Measurements from ENCODE around the gene HERC2. TPM values are rescaled to one million over a fixed set of nuclear protein-coding genes. Genes with fewer than 3 reads are reported as not detected.

HERC2 gene
- total and polyA plus RNA-seq, 2 of the 13 experiments (the other 11 are each of a cell fraction or from before 2014, with no cell fraction given), result 17.6 to 24.8 TPM

GRCh38 chr15:28125673-28126651 lies 196.0 kb downstream of the HERC2 start:
- Histone ChIP-seq H3K4me3 (replicated peaks in 1 of 3; ENCODE audit: insufficient read depth in 1 of 3, low read depth in 2 of 3, low read length in 3 of 3) (no peak overlapping the region), H3K9me3 (ENCODE audit: low read length) (no peaks in the 10 kb centered on the region), H3K79me2 (ENCODE audit: insufficient read depth, low read length) (no peaks in the 10 kb centered on the region), H3K36me3 (replicated peaks in 1 of 2; ENCODE audit: control insufficient read depth in 1 of 2, insufficient read depth in 2 of 2, low read length in 2 of 2) (peaks cover 10 to 50% of the 10 kb centered on the region in 2 experiments; a peak in 4 of 5 replicates), H3K9ac (ENCODE audit: insufficient read depth, low read depth, low read length) (no peak overlapping the region), H3K27me3 (ENCODE audit: control insufficient read depth in 1 of 2, insufficient read depth in 2 of 2, low read length in 2 of 2) (no peaks in the 10 kb centered on the region), H4K20me1 (ENCODE audit: insufficient read depth, low read length) (no peaks in the 10 kb centered on the region; the same call in 1 of the 2 replicates), H3K27ac (ENCODE audit: extremely low read length, insufficient read depth, low read length) (no peak overlapping the region), H3K4me1 (ENCODE audit: insufficient read depth, low read length) (no peaks in the 10 kb centered on the region), H3K4me2 (ENCODE audit: low read depth, low read length) (no peak overlapping the region), H2AFZ (ENCODE audit: low read length) (no peak overlapping the region)
- ATAC-seq (peak; percentile 26; the same call in 1 of the 3 replicates), DNase-seq (ENCODE audit: low spot score) (peak; percentile 37), FAIRE-seq (peak; percentile 52)
- ChIA-PET POLR2A (no interaction called here), CTCF (ENCODE audit: low intra/inter-chr PET ratio, low total read pairs) (no interaction called here)
- BruUV-seq (replicated peaks), result no TSS peak
- intact Hi-C loops (cut with micrococcal nuclease; ENCODE audit: unreplicated experiment), result no loop called here
- in situ Hi-C loops (cut with HindIII; ENCODE audit: extremely low pct_ligation_motif_present, low pct_unique_long_range_greater_than_20kb), result no loop called here
- no peak for TF ChIP-seq TRIM24 (CRISPR knock-in tag; IDR thresholded peaks at IDR 0.05)
- TF ChIP-seq ZMYM3 (CRISPR knock-in tag; IDR thresholded peaks at IDR 0.05), result no peak
- TF ChIP-seq ZNF576 (CRISPR knock-in tag; IDR thresholded peaks at IDR 0.05), result no peak
- peak; percentile 58 for TF ChIP-seq CTCF (CRISPR knock-in tag; IDR thresholded peaks at IDR 0.05)
- TF ChIP-seq STAG1 (CRISPR knock-in tag; IDR thresholded peaks at IDR 0.05), result peak; percentile 46
- no peak for TF ChIP-seq RERE (CRISPR knock-in tag; IDR thresholded peaks at IDR 0.05; ENCODE audit: low read depth)
- TF ChIP-seq SMC3 (IDR thresholded peaks at IDR 0.05; ENCODE audit: low read length), result 0 out of 2 replicates have a peak, but pooled peaks have one; percentile 7
- TF ChIP-seq ZNF292 (CRISPR knock-in tag; IDR thresholded peaks at IDR 0.05; ENCODE audit: borderline replicate concordance, low read depth), result no peak
- no peak for TF ChIP-seq ZNF784 (CRISPR knock-in tag; IDR thresholded peaks at IDR 0.05; ENCODE audit: borderline replicate concordance)
- WGBS (ENCODE audit: low lambda C conversion rate), result 79% methylated on average over 17 of the region's 17 CpGs

Data from HepG2 (cell line).